Naive thymus-derived CD8-positive, alpha-beta T cell (primary cell): ENCODE results near the gene FRYL. TPM values are rescaled to one million over a fixed set of nuclear protein-coding genes. Genes with fewer than 3 reads are reported as not detected.
"Not testable (repeated sequence)": the region's sequence is repeated elsewhere in the genome, so short reads cannot be mapped to it uniquely, and the experiment has no call there.

ENCODE experiments used
- ATAC-seq, 2 donors: fragments of 150-1000 bp; cut with Tn5 transposase in 1 of 2; sonication (Bioruptor Pico), chemical (Tn5 transposase) in 1 of 2; 1 replicate in 1 of 2; 2 replicates in 1 of 2; pipeline ENCODE4 v1.10.0; 2021; ENCODE audit warnings: mild to moderate bottlenecking in 2 of 2, moderate library complexity in 2 of 2
- POLR2A ChIA-PET: fragments of 350-600 bp; sonication (Branson Sonifier 250); formaldehyde crosslinking; loops from one replicate; lab custom pipeline; 2021; ENCODE audit warnings: antibody characterized with exemption; lab: Charles Lee
- DNase-seq, 10 donors: peaks; one replicate each; pipeline versions ENCODE4 v3.0.0 to v3.0.0-alpha.2; 2020 to 2022
- H3K27ac Mint-ChIP-seq, 10 donors: one replicate each; pipeline ENCODE4 v1.8.0; 2020 to 2022; ENCODE audit warnings: mild to moderate bottlenecking in 10 of 10, mixed read lengths in 10 of 10, moderate library complexity in 4 of 10, inconsistent platforms in 1 of 10
- H3K27me3 Mint-ChIP-seq, 5 donors: one replicate each; pipeline ENCODE4 v1.8.0; 2021 to 2022; ENCODE audit warnings: mixed read lengths in 5 of 5
- H3K36me3 Mint-ChIP-seq, 3 donors: one replicate each; pipeline ENCODE4 v1.8.0; 2020 to 2022; ENCODE audit warnings: mixed read lengths in 3 of 3, mild to moderate bottlenecking in 2 of 3, inconsistent platforms in 1 of 3
- H3K4me1 Mint-ChIP-seq, 4 donors: one replicate each; pipeline ENCODE4 v1.8.0; 2021 to 2022; ENCODE audit warnings: mixed read lengths in 4 of 4
- H3K4me3 Mint-ChIP-seq, 10 donors: one replicate each; pipeline ENCODE4 v1.8.0; 2020 to 2022; ENCODE audit warnings: mild to moderate bottlenecking in 10 of 10, mixed read lengths in 10 of 10, moderate library complexity in 6 of 10, inconsistent platforms in 1 of 10
- H3K9me3 Mint-ChIP-seq, 9 donors: one replicate each; pipeline ENCODE4 v1.8.0; 2020 to 2022; ENCODE audit warnings: mixed read lengths in 9 of 9, mild to moderate bottlenecking in 3 of 9, inconsistent platforms in 1 of 9, moderate library complexity in 1 of 9
- polyA plus RNA-seq, 3 donors: library from polyadenylated mRNA; unstranded; fragments of 300-500 nt; fragmentation: Illumina TruSeq; gene quantifications; one replicate each; pipeline ENCODE4 v1.2.3, GENCODE V29; 2021
- total RNA-seq, 8 experiments: library from RNA in 2 of 8; stranded (reverse) in 2 of 8; gene quantifications; one replicate each; pipeline ENCODE4 v1.2.3 and lab custom pipeline; 2021 to 2026

The FRYL gene
- total and polyA plus RNA-seq, 5 experiments from 2014 or later = 31.4 to 119 (median 36.4) TPM

DNA sequence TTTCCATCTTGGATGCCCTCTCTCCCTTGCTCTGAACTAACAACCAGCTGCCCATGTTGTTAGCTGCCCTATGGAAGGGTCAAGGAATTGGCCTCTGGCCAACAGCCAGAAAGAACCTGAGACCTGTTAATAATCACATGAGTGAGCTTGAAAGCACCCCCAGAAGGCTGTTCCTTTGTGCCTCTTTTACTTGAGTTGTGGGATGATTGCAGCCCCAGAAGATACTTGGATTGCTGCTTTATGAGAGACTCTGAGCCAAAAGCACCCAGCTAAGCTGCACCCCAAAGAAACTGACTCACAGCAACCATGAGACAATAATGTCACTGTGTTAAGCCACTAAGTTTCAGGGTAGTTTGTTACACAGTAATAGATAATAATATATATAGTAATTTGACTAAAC is 73.3 kb downstream of the FRYL start:
- Mint-ChIP-seq H3K27me3 (no peaks in the 10 kb centered on the region), H3K4me3 (no peak overlapping the region), H3K4me1 (peaks cover 4 to 38% (median 28%) of the 10 kb centered on the region in 4 donors), H3K9me3 (peaks cover 0 to 3% (median 0%) of the 10 kb centered on the region in 9 donors), H3K27ac (peak overlapping the region in 3 of 10 donors; percentile 35 to 66 (median 48)), H3K36me3 (peaks cover 4 to 54% (median 34%) of the 10 kb centered on the region in 3 donors)
- DNase-seq = no peak
- no peak for ATAC-seq
- POLR2A ChIA-PET = no interaction called here

DNA sequence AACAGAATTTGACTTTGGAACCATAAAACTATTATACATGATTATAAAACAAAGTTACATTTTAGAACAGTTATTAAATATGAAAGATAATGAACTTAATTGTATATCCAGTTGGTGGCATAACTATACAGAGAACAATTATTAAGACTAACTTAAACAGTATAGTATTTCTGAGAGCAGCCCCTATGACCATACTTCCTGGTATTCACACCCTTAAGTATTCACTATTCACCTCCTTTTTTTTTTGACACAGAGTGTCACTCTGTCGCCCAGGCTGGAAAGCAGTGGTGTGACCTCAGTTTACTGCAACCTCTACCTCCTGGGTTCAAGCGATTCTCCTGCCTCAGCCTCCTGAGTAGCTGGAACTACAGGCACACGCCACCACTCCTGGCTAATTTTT is 74.5 kb downstream of the FRYL start:
- DNase-seq (no peak), ATAC-seq (no peak)
- Mint-ChIP-seq H3K4me1 (peaks cover 6 to 38% (median 34%) of the 10 kb centered on the region in 4 donors), H3K36me3 (peaks cover 4 to 50% (median 29%) of the 10 kb centered on the region in 3 donors), H3K27ac (peak overlapping the region in 4 of 10 donors; percentile 18 to 33 (median 24)), H3K4me3 (no peak overlapping the region), H3K27me3 (no peaks in the 10 kb centered on the region), H3K9me3 (peaks cover 0 to 3% (median 0%) of the 10 kb centered on the region in 9 donors)
- POLR2A ChIA-PET = no interaction called here

DNA sequence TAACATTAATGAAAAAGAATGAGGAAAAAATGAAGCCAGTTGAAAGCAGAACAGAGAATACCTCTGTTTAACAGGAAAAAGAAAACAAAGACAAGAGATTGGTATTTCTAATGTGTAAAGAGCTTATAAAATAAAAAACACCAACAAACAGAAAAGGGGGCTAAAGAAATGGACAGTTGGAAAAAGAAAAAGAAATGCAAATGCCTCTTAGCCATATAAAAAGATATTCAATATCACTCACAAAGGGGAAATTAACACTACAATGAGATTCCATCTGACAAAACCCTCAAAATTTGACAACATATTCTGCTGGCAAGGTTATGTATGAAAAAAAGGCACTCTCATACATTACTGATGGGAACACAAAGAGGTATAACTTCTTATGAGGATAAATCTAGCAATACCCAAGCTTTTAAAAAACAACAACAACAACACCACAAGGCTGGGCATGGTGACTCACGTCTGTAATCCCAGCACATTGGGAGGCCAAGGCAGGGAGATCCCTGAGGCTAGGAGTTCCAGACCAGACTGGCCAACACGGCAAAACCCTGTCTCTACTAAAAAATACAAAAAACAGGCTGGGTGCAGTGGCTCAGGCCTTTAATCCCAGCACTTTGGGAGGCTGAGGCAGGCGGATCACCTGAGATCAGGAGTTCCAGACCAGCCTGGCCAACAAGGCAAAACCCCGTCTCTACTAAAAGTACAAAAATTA is 75.8 kb downstream of the FRYL start:
- DNase-seq (no peak), ATAC-seq (no peak)
- Mint-ChIP-seq H3K4me3 (peak overlapping the region in 1 of 10 donors; percentile 8), H3K27ac (peak overlapping the region in 5 of 10 donors; percentile 2 to 41 (median 24)), H3K36me3 (peaks cover 0 to 37% (median 17%) of the 10 kb centered on the region in 3 donors), H3K9me3 (peaks cover 0 to 3% (median 0%) of the 10 kb centered on the region in 9 donors), H3K27me3 (no peaks in the 10 kb centered on the region), H3K4me1 (peaks cover 8 to 44% (median 40%) of the 10 kb centered on the region in 4 donors)
- POLR2A ChIA-PET = no interaction called here

DNA sequence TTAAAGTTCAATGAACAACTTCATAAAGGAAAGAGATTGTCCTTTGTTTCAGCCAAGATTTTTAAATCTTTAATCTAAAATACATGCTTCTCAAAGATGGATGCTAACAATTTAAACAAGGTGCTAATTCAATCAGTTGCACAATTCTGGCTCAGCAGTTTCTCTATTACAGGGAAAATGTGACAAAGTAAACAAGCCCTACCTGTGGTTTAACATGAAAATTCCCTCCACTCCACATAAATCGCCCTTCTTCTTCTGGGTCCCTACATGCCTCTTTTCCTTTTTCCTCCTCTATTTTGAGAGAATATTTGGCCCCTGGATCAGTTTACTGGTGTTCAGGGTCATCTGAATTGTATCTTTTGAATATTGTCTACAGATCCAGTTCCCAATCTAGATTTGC is 80.6 kb downstream of the FRYL start:
- POLR2A ChIA-PET = no interaction called here
- peaks cover 33 to 83% (median 74%) of the 10 kb centered on the region in 4 donors for H3K4me1 Mint-ChIP-seq
- ATAC-seq (no peak), DNase-seq (no peak)
- peak overlapping the region in 7 of 10 donors; percentile 9 to 66 (median 34) for H3K4me3 Mint-ChIP-seq
- H3K27ac Mint-ChIP-seq = peak overlapping the region in 4 of 10 donors; percentile 7 to 64 (median 28)
- no peaks in the 10 kb centered on the region for H3K9me3 Mint-ChIP-seq
- no peaks in the 10 kb centered on the region for H3K27me3 Mint-ChIP-seq
- H3K36me3 Mint-ChIP-seq = peaks cover 0 to 17% (median 8%) of the 10 kb centered on the region in 3 donors

DNA sequence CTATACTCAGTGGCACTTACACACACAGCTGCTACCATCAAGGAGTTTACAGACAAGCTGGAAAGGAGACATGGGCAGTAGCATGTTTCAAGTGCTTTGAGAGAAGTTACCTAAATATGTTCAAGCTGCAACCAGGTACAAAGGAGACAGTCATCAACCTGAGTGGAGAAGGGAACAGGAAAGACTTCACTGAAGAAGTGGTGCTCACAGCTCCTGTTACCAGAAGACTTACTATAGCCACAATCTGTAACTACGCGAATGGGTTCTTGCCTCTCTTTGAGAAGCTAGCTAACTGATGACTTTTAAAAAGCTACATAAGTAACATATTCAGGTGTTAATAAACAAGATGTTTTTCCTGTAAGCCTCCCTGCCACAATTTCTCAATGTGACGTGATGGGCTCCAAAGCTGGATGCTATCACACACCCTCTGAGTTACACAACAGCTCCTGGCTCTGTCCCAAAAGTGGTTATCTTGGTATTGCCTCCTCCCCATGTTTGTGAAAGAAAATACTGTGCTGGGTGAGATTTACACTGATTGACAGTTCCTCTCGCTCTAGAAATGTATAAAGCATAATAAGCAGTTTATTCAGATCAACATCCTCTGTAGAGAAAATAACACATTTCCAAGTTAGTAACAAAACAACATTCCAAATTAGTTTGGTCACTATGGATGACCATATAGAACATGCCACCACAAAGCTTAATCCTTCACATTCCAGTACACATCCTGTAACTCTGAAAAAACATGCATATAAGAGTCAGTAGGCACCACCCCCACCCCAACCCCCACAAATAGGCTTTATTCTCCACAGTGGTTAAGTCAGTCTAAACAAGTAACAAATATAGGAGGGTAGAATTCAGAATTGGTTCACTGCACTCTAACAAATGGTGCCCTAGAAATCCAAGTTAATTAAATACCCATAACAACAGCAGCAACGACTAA is 81.8 kb downstream of the FRYL start:
- peak overlapping the region in 4 of 10 donors; percentile 7 to 46 (median 30) for H3K4me3 Mint-ChIP-seq

DNA sequence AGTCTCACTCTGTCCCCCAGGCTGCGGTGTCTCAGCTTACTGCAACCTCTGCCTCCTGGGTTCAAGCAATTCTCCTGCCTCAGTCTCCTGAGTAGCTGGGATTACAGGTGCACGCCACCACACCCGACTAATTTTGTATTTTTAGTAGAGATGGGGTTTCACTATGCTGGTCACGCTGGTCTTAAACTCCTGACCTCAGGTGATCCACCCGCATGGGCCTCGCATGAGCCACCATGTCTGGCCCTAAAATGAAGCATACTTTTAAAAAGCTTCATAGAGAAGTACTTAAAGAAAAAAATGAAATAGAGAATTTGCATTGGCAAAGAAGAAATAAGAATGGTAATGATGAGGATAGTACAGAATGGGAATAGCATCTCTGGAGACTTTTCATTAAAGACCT is 82.6 kb downstream of the FRYL start:
- H3K36me3 Mint-ChIP-seq, DNase-seq, H3K27me3 Mint-ChIP-seq, H3K9me3 Mint-ChIP-seq, ATAC-seq: not testable (repeated sequence)
- Mint-ChIP-seq H3K27ac (peak overlapping the region in 2 of 10 donors; percentile 44 to 66), H3K4me1 (peaks cover 32 to 74% (median 69%) of the 10 kb centered on the region in 4 donors), H3K4me3 (peak overlapping the region in 1 of 10 donors; percentile 3)
- POLR2A ChIA-PET = interaction anchor here (0.7 to 0.9 kb wide), 2 partner anchors 82 to 200 kb away, joined by 3 to 8 read pairs; no protein-coding TSS in a partner anchor

More for the DNA sequence above, 81.8 kb downstream of the FRYL start:
- DNase-seq (peak in 1 of 10 donors; percentile 4), ATAC-seq (peak in 1 of 2 donors; percentile 30)
- H3K27me3 Mint-ChIP-seq = no peaks in the 10 kb centered on the region
- H3K9me3 Mint-ChIP-seq = no peaks in the 10 kb centered on the region
- peaks cover 30 to 75% (median 69%) of the 10 kb centered on the region in 4 donors for H3K4me1 Mint-ChIP-seq
- peak overlapping the region in 9 of 10 donors; percentile 4 to 69 (median 22) for H3K27ac Mint-ChIP-seq
- POLR2A ChIA-PET = interaction anchor here (0.9 kb wide), 1 partner anchor 81 kb away, joined by 8 read pairs; no protein-coding TSS in a partner anchor
- H3K36me3 Mint-ChIP-seq = peaks cover 0 to 15% (median 8%) of the 10 kb centered on the region in 3 donors

DNA sequence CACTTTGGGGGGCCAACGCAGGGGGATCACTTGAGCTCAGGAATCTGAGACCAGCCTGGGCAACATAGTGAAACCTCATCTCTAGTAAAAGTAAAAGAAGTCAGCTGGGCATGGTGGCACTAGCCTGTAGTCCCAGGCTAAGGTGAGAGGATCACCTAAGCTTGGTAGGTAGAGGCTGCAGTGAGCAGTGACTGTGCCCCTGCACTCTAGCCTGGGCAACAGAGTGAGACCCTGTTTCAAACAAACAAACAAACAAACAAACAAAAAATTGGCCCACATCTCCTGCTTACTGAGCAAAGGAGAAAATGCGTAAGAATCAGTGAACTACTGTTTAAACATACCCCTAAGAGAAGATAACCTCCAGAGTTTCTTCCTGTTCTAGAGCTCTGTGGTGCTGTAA is 85.3 kb downstream of the FRYL start:
- no peaks in the 10 kb centered on the region for H3K27me3 Mint-ChIP-seq
- no peaks in the 10 kb centered on the region for H3K9me3 Mint-ChIP-seq
- H3K27ac Mint-ChIP-seq = peak overlapping the region in 1 of 10 donors; percentile 76
- POLR2A ChIA-PET = interaction anchor here (0.7 kb wide), 1 partner anchor 26 kb away, joined by 3 read pairs; no protein-coding TSS in a partner anchor
- H3K4me3 Mint-ChIP-seq = no peak overlapping the region
- DNase-seq (no peak), ATAC-seq (no peak)
- H3K36me3 Mint-ChIP-seq = peaks cover 0 to 6% (median 4%) of the 10 kb centered on the region in 3 donors
- H3K4me1 Mint-ChIP-seq = peaks cover 34 to 74% (median 68%) of the 10 kb centered on the region in 4 donors

DNA sequence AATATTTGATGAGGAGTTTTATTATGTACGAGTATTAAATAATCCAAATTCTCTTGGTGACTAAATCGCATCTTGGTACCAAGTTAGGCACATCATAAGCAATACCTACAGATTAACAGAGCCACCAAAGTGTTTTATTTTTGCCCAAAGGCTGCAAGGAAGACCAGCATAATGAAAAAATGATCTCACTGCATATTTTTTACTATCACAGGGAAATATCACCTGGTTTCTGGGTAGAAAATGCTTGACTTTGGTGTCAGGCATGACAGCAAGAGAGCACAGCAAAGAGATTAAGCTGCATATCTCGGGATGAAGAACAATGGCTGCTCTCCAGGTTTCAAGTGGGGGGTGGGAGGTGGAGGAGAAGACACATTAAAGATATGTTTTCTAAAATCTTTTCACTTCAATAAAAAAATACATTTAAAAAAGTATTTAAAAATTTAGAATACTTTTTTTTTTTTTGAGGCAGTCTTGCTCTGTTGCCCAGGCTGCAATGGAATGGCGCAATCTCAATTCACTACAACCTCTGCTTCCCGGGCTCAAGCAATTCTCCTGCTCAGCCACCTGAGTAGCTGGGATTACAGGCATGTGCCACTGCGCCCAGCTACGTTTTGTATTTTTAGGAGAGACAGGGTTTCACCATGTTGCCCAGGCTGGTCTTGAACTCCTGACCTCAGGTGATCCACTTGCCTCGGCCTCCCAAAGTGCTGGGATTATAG is 86.1 kb downstream of the FRYL start:
- no peak for ATAC-seq
- POLR2A ChIA-PET = interaction anchor here (0.7 kb wide), 1 partner anchor 25 kb away, joined by 3 read pairs; no protein-coding TSS in a partner anchor
- Mint-ChIP-seq H3K36me3 (peaks cover 0 to 6% (median 4%) of the 10 kb centered on the region in 3 donors), H3K9me3 (no peaks in the 10 kb centered on the region), H3K4me1 (peaks cover 30 to 71% (median 63%) of the 10 kb centered on the region in 4 donors), H3K27ac (no peak overlapping the region), H3K27me3 (no peaks in the 10 kb centered on the region), H3K4me3 (no peak overlapping the region)
- DNase-seq = no peak

DNA sequence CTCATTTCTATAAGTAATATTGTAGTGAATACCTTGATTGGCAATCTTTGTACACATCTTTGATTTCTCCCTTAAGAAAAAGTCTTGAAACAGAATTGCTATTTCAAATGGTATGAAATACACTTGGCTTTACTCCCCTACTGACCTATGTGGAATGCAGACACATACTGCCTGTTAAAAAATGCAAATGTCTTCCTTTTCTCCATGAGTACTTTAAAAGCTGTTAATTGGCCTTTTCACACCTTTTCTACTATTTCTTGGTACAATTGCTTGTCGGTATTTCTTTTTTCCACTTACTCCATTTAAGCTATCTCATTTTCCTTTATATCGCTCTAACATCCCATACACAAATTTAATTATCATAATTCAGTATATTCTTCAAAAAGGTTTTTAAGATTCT is 87.2 kb downstream of the FRYL start:
- H3K36me3 Mint-ChIP-seq = peaks cover 0 to 6% (median 4%) of the 10 kb centered on the region in 3 donors
- H3K4me1 Mint-ChIP-seq = peaks cover 23 to 68% (median 55%) of the 10 kb centered on the region in 4 donors
- H3K27ac Mint-ChIP-seq = peak overlapping the region in 1 of 10 donors; percentile 34

DNA sequence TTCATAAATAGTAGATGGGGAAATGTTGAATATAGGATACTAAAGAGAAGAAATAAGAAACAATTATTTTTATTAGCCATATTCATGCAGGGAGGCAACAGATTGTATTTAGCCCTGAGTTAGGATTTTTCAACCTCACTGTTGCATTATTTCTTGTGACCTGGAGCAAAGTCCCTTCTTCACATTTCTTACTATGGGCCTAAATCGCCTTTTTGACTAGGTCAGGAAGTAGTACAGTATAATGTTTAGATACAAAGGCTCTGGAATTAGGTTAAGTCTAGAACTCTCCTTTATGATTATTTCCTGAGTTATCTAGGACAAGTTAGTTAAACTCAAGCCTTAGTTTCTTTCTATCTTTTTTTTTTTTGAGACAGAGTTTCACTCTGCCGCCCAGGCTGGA is 88.0 kb downstream of the FRYL start:
- Mint-ChIP-seq H3K4me3 (peak overlapping the region in 1 of 10 donors; percentile 29), H3K27me3 (no peaks in the 10 kb centered on the region), H3K4me1 (peaks cover 19 to 65% (median 52%) of the 10 kb centered on the region in 4 donors), H3K27ac (peak overlapping the region in 2 of 10 donors; percentile 46 to 56), H3K36me3 (peaks cover 0 to 6% (median 4%) of the 10 kb centered on the region in 3 donors), H3K9me3 (no peaks in the 10 kb centered on the region)
- DNase-seq (no peak), ATAC-seq (no peak)
- POLR2A ChIA-PET = no interaction called here

More for the DNA sequence above, 87.2 kb downstream of the FRYL start:
- H3K4me3 Mint-ChIP-seq = no peak overlapping the region
- DNase-seq = no peak
- POLR2A ChIA-PET = interaction anchor here (0.7 kb wide), 1 partner anchor 112 kb away, joined by 3 read pairs; no protein-coding TSS in a partner anchor
- ATAC-seq = no peak
- no peaks in the 10 kb centered on the region for H3K9me3 Mint-ChIP-seq
- H3K27me3 Mint-ChIP-seq = no peaks in the 10 kb centered on the region

DNA sequence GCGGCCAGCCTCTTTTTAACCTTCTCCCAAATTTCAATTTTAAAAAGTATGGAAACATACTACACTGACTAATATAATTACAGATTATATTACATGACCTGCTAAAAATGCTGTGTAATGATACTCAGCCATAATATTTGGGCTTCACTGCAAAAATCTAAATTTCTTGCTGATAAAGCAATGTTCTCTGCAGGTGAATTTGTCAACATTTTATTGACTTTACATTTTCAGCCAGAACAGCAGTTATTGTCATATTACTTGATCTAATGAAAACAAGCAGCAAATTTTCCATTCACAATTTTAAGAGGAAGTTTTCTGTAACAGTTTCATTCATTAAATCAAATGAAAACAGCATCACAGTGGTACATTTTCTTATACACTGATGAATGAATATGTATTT is 91.1 kb downstream of the FRYL start:
- H3K27ac Mint-ChIP-seq = peak overlapping the region in 3 of 10 donors; percentile 4 to 19 (median 8)

More for the DNA sequence above, 91.1 kb downstream of the FRYL start:
- Mint-ChIP-seq H3K36me3 (peaks cover 0 to 6% (median under 1%) of the 10 kb centered on the region in 3 donors), H3K9me3 (no peaks in the 10 kb centered on the region), H3K4me3 (no peak overlapping the region), H3K4me1 (peaks cover 12 to 62% (median 51%) of the 10 kb centered on the region in 4 donors), H3K27me3 (no peaks in the 10 kb centered on the region)
- POLR2A ChIA-PET = no interaction called here
- DNase-seq (no peak), ATAC-seq (no peak)
